ENCODE data around the gene RRM2.

RRM2 gene

GRCh38 chr2:10167316-10167715 is 44.8 kb downstream of the RRM2 start:
- Histone ChIP-seq H3K27ac (replicated peaks) (no peak overlapping the region), H3K27me3 (ENCODE audit: insufficient read depth, poor library complexity, severe bottlenecking) (no peaks in the 10 kb centered on the region), H3K4me3 (replicated peaks; ENCODE audit: insufficient read depth, low read length) (no peak overlapping the region)
- no peak for DNase-seq (ENCODE audit: low read depth in 1 of 2, low spot score in 1 of 2)
- no peak for TF ChIP-seq REST (IDR thresholded peaks at IDR 0.05; ENCODE audit: insufficient replicate concordance, low read depth)
- no peak for TF ChIP-seq SPI1 (IDR thresholded peaks at IDR 0.05; ENCODE audit: borderline replicate concordance, low read depth)
- no peak for TF ChIP-seq GABPA (IDR thresholded peaks at IDR 0.05; ENCODE audit: low read depth)
- TF ChIP-seq POLR2AphosphoS5 (IDR thresholded peaks at IDR 0.05; ENCODE audit: low read depth): no peak
- no peak for TF ChIP-seq CTCF (IDR thresholded peaks at IDR 0.05; ENCODE audit: insufficient read depth, low read length)

GRCh38 chr2:10168221-10168620 is 45.7 kb downstream of the RRM2 start:
- Histone ChIP-seq H3K4me3 (replicated peaks; ENCODE audit: insufficient read depth, low read length) (no peak overlapping the region), H3K27ac (replicated peaks) (no peak overlapping the region), H3K27me3 (ENCODE audit: insufficient read depth, poor library complexity, severe bottlenecking) (no peaks in the 10 kb centered on the region)
- TF ChIP-seq CTCF (IDR thresholded peaks at IDR 0.05; ENCODE audit: insufficient read depth, low read length) (no peak), GABPA (IDR thresholded peaks at IDR 0.05; ENCODE audit: low read depth) (no peak), SPI1 (IDR thresholded peaks at IDR 0.05; ENCODE audit: borderline replicate concordance, low read depth) (no peak), POLR2AphosphoS5 (IDR thresholded peaks at IDR 0.05; ENCODE audit: low read depth) (no peak), REST (IDR thresholded peaks at IDR 0.05; ENCODE audit: insufficient replicate concordance, low read depth) (no peak)
- DNase-seq (ENCODE audit: low read depth in 1 of 2, low spot score in 1 of 2): no peak

GRCh38 chr2:10169053-10169578 is 46.6 kb downstream of the RRM2 start:
- DNase-seq (ENCODE audit: low read depth in 1 of 2, low spot score in 1 of 2): no peak
- Histone ChIP-seq H3K27me3 (ENCODE audit: insufficient read depth, poor library complexity, severe bottlenecking) (no peaks in the 10 kb centered on the region), H3K27ac (replicated peaks) (no peak overlapping the region), H3K4me3 (replicated peaks; ENCODE audit: insufficient read depth, low read length) (no peak overlapping the region)
- TF ChIP-seq POLR2AphosphoS5 (IDR thresholded peaks at IDR 0.05; ENCODE audit: low read depth): no peak

GRCh38 chr2:10169581-10169980 is 47.0 kb downstream of the RRM2 start:
- DNase-seq (ENCODE audit: low read depth in 1 of 2, low spot score in 1 of 2): no peak
- H3K27ac ChIP-seq (replicated peaks): no peak overlapping the region
- TF ChIP-seq SPI1 (IDR thresholded peaks at IDR 0.05; ENCODE audit: borderline replicate concordance, low read depth) (no peak), POLR2AphosphoS5 (IDR thresholded peaks at IDR 0.05; ENCODE audit: low read depth) (no peak), REST (IDR thresholded peaks at IDR 0.05; ENCODE audit: insufficient replicate concordance, low read depth) (no peak), GABPA (IDR thresholded peaks at IDR 0.05; ENCODE audit: low read depth) (no peak), CTCF (IDR thresholded peaks at IDR 0.05; ENCODE audit: insufficient read depth, low read length) (no peak)
- no peaks in the 10 kb centered on the region for H3K27me3 ChIP-seq (ENCODE audit: insufficient read depth, poor library complexity, severe bottlenecking)
- H3K4me3 ChIP-seq (replicated peaks; ENCODE audit: insufficient read depth, low read length): no peak overlapping the region
